ELR (cell line): ENCODE measurements around the gene IFI27L1.

Source experiments
- DNase-seq: peaks from one replicate; pipeline ENCODE4 v3.0.0-alpha.2; 2015; ENCODE audit warnings: low read depth

IFI27L1 gene

GRCh38 chr14:94132285-94132887 lies 51.3 kb downstream of the IFI27L1 start:
- peak; percentile 83 for DNase-seq

- no peak for DNase-seq
Observed at GRCh38 chr14:94135476-94135875, 54.4 kb downstream of the IFI27L1 start.

GRCh38 chr14:94136575-94137331 lies 55.6 kb downstream of the IFI27L1 start:
- peak; percentile 92 for DNase-seq

- DNase-seq: no peak
Observed at GRCh38 chr14:94138251-94138650, 57.1 kb downstream of the IFI27L1 start.

- DNase-seq: no peak
Observed at GRCh38 chr14:94139006-94139405, 57.9 kb downstream of the IFI27L1 start.

GRCh38 chr14:94139421-94139820 lies 58.3 kb downstream of the IFI27L1 start:
- DNase-seq: no peak

GRCh38 chr14:94142247-94142646 lies 61.1 kb downstream of the IFI27L1 start:
- DNase-seq: no peak

- DNase-seq: no peak
Observed at GRCh38 chr14:94142836-94143235, 61.7 kb downstream of the IFI27L1 start.

- DNase-seq: peak; percentile 58
Observed at GRCh38 chr14:94143239-94143638, 62.1 kb downstream of the IFI27L1 start.

- no peak for DNase-seq
Observed at GRCh38 chr14:94143711-94144110, 62.6 kb downstream of the IFI27L1 start.

GRCh38 chr14:94144765-94145164 lies 63.7 kb downstream of the IFI27L1 start:
- DNase-seq: no peak

- DNase-seq: no peak
Observed at GRCh38 chr14:94145902-94146527, 64.9 kb downstream of the IFI27L1 start.
